IPS-NIHi7 (cell line): ENCODE measurements around the gene CLPX.
"Not testable (repeated sequence)": the region's sequence is repeated elsewhere in the genome, so short reads cannot be mapped to it uniquely, and the experiment has no call there.

Experiments used
- DNase-seq: peaks from one replicate; pipeline ENCODE4 v3.0.0; 2012; ENCODE audit warnings: mixed read lengths; ENCODE audit errors: extremely low spot score

CLPX gene

DNA sequence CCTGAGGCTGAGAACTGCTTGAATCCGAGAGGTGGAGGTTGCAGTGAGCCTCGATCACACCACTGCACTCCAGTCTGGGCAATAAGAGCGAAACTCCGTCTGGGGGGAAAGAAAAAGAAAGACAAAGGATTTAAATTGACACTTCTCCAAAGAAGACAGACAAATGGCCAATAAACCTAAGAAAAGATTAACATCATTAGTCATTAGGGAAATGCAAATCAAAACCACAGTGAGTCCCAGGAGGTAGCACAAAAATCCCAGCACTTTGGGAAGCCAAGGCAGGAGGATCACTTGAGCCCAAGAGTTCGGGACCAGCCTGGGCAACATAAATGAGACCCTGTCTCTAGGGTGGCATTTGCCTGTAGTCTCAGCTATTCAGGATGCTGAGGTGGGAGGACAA, 12.6 kb downstream of the CLPX start:
- DNase-seq: no peak

DNA sequence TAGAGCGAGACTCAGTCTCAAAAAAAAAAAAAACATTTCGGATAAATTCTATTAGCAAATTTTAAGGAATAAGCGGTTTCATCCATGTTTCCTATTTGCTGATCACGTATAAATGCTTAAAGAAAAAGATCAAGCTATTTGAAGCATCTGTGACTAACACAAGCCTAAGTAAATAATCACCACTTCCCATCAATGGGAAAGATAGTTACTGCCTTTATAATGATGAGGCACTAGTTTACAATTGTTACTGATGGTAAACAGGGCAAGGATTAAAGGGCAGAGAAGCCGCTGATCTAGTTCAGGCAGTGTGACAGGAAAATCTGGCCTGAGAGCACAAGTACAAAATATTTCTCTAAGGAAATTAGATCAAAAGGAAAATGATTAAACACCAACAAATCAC, 13.7 kb downstream of the CLPX start:
- no peak for DNase-seq

DNA sequence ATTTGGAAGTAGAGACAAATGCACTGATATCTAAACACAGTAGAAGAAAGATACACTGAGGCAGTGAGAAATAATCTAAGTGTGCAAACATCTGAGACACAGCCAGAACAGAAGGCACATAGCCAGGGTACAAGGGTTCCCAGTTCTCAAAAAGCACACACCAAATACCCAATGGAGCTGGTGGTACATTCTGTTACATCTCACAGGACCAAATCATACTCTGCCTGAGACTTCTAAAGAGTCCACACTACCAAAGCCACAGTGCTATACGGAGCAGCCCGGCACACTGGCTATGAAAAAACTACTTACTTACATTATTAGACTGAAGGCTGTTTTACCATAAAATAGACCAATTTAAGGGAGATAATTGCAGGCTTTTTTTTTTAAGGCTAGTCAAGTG, 19.3 kb downstream of the CLPX start:
- no peak for DNase-seq

DNA sequence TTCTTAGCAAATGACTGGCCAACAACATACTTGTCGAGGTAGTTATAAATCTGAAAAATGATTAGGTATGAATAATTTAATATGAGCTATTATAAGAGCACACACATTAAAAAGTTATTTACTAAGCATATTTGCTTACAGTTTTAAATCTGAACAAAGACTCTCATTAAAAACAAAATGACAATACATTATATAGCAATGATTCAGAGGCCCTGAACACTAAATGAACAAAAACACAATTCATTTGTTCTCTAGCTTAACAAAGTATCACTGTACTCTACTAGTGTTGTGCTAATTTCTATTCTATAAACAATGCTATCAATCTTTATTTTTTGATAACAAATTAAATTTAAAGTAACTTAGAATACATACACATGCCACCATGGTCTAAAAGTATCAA, 21.0 kb downstream of the CLPX start:
- no peak for DNase-seq

DNA sequence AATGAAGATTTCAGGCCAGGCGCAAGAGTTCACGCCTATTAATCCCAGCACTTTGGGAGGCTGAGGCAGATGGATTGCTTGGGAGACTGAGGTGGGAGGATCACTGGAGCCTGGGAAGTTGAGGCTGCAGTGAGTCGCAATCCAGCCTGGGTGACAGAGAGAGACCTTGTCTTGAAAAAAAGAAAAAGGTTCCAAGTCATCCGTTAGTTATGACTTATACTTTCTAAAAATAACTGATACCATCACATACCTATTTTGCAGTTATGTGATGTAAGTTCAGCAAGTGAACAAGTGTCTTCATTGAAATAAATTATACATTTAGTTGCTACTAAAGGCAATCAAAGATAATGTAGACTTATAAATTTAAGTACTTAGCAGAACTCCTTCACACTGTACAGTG, 22.1 kb downstream of the CLPX start:
- DNase-seq: no peak

DNA sequence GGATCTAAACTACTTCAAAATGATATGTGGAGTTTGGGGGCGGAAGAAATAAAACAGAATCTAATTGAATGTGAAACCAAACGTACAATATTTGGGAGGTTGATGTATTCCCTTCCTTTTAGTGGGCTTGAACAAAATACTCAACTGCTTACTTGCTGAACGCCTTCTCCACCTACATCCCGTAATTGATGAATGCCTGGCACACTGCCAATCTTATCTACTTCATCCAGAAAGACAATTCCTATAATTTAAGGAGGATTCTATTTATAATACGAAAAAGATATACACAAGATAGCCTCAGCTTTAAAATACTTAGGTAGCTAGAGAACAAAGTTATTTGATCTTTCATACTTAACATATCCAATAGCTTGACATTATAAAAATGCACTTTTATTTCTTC, 28.4 kb downstream of the CLPX start:
- no peak for DNase-seq

DNA sequence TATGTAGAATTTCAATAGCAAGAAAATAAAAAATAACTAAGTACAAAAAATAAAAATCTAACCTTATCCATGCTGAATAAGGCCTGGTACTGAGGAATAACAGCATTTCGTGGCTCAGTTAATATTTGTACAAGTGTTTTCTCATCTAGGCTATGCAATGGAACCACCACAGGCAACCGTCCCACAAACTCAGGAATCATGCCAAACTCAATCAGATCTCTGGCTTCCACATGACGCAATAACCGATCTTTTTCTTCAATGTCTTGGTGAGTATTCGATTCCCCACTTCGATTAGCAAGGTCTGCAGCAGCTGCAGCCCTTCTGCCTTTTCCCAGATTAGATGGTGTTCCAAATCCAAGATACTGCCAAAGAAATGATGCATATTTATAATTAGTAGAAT, 30.4 kb downstream of the CLPX start:
- DNase-seq: no peak

DNA sequence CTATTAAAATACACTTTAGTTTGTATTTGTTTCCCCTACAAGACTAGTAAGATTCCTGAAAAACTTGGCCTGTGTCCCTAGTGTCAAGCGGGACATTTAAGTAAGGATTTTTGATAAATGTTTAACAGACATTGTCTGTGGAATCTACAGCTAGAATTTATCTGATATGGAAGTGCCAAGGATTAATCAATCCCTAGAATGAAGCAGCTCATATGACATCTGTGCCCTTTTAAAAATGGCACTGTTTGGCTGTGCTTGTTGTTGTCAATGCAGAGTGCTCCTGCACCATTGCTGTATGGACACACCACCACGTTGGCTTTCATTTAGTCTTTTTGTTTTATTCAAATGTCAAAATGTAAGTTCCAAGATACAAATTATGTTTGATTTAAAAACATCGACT, 37.2 kb downstream of the CLPX start:
- DNase-seq: no peak

DNA sequence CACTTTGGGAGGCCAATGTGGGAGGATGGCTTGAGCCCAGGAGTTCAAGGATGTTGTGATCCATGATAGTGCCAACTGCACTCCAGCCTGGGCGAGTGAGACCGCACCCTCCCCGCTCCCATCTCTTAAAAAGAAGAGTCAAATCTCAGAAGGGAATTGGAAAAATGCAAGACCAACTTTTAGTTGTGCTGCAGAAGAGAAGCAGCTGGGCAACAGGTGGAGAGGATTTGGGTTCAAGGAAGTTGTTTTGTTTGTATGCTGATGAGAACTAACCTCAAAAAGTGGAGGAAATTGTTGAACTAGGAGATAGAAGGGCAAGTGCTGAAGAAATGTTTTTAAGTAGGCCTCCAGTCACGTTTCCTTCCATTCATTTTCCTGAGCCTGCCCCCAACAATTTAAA, 38.7 kb downstream of the CLPX start:
- no peak for DNase-seq

DNA sequence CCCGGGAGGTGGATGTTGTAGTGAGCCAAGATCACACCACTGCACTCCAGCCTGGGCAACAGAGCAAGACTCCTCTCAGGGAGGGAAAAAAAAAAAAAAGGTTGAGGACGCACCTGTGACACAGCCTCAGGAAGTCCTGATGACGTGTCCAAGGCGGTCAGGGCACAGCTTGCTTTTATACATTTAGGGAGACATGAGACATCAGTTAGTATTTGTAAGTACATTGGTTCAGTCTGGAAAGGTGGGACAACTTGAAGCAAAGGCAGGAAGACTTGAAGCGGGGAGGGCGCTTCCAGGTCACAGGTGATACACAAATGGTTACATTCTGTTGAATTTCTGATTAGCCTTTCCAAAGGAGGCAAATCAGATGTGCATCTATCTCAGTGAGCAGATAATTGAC, 46.5 kb downstream of the CLPX start:
- not testable (repeated sequence) for DNase-seq

DNA sequence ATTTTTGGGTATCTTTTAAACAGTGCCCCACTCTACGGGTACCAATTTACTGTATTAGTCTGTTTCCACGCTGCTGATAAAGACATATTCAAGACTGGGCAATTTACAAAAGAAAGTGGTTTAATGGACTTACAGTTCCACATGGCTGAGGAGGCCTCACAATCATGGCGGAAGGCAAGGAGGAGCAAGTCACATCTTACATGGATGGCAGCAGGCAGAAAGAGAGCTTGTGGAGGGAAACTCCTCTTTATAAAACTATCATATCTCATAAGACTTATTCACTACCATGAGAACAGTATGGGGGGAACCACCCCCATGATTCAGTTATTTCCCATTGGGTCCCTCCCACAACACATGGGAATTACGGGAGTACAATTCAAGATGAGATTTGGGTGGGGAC, 47.2 kb downstream of the CLPX start:
- not testable (repeated sequence) for DNase-seq

DNA sequence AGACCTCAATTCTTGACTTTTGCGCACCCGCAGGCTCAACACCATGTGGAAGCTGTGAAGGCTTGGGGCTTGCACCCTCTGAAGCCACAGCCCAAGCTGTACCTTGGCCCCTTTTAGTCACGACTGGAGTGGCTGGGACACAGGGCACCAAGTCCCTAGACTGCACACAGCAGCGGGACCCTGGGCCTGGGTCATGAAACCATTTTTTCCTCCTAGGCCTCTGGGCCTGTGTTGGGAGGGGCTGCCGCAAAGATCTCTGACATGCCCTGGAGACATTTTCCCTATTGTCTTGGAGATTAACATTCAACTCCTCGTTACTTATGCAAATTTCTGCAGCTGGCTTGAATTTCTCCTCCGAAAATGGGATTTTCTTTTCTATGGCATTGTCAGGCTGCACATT, 48.1 kb downstream of the CLPX start:
- not testable (repeated sequence) for DNase-seq

DNA sequence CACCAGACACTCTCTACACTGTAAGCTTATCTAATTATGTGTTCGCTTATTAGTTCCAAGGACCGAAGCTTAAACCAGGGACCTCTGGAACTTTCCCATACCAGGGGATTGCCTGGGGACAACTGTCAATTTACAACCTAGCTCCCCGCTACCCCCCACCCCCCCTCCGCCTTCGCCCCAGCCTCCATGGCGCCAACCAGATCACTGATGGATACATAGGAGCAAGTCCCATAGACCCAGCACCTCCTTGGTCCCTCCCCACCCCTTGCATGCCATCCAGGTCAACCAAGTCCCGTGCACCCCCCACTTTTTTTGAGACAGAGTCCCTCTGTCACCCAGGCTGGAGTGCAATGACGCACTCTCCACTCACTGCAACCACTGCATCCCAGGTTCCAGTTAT, 50.6 kb downstream of the CLPX start:
- no peak for DNase-seq

DNA sequence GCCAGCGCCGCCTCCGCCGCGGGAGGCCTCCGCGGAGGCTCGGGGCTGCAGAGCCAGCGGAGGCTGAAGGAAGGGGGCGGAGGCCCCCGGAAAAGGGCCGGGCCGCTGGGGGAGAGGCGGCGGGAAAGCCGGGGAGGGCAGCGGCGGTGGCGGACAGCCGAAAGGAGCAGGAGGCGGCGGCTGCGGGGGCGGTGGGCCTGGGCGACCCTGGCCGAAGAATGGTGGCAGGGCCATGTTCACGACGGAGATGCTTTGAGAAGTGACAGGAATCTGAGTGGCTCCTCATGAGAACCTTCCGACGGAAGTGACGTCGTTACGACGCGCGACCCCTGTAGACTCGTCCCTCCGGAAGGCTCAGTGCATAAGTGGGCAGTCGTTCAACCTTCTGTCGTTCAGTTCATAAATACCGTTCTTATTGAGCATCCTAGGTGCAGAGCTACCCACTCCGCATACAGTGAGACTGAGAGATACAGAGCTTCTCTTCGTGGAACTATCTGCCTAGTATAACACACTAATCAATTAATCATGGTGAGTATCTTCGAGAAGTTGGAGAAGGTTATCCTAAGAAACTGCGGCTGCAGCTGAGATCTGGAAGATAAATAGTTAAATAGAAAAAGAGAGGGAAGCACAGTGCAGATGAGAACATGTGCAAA, 51.5 kb downstream of the CLPX start, which contains the start of gene PDCD7:
PDCD7 (minus strand) TSS at position 261 of the 653 bp plus-strand sequence; CDS start at position 234, 27 bp downstream.
- DNase-seq: peak; percentile 94

DNA sequence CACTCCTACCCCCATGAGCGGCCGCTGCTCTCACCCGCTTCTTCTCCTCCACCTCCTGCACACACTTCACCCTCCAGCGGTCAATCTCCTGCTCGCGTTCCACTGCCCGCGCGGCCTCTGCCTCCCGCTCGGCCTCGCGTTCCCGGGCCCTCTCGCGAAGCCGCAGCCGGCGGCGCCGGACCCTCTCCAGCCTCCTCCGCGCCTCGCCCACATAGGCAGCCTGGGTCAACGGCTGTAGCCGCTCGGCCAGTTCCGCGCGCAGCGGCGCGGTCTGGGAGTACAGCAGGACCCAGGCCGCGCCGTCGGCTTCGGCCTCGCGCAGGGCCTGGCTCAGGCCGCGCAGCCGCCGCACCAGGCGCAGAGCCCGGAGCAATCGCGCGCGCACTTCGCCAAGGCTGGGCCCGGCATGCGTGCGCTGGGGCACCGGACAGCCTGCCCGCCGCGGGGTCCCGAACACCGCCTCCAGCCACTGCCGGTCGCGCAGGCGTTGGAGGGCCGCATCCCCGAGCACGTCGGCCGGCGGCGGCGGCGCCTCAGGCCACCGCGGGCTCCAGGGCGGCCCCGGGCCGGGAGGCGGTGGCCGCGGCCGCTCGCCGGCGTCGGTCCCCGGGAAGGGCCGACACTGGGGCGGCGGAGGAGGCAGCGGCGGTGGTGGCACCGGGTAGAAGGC, 52.1 kb downstream of the CLPX start:
- DNase-seq: peak; percentile 73

DNA sequence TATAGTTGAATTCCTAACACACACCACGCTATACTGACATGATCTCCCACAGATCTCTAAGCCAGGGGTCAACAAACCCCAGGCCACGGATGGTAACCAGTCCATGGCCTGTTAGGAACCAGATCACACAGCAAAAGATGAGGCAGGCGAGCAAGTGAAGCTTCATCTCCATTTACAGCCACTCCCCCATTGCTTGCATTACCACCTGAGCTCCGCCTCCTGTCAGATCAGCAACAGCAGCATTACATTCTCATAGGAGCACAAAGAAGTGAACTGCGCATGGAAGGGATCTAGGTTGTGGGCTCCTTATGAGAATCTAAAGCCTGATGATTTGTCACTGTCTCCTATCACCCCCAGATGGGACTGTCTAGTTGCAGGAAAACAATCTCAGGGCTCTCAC, 54.2 kb downstream of the CLPX start:
- DNase-seq: no peak

DNA sequence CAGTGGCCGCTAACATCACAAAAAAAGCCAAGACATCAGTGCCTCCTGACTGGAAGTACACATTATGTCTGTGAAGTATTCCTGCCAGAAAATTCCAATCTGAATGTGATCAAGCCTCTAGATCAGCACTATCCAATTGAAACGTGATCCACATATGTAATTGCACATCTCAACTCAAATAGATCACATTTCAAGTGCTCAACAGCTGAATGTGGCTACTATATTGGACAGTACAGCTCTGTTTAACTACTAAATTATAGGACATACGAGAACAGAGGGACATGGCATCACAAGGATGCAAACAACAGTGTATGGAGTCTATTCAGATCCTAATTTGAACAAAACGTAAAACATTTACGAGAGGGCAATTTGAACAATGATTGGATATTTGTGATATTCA, 69.6 kb downstream of the CLPX start:
- DNase-seq: no peak

DNA sequence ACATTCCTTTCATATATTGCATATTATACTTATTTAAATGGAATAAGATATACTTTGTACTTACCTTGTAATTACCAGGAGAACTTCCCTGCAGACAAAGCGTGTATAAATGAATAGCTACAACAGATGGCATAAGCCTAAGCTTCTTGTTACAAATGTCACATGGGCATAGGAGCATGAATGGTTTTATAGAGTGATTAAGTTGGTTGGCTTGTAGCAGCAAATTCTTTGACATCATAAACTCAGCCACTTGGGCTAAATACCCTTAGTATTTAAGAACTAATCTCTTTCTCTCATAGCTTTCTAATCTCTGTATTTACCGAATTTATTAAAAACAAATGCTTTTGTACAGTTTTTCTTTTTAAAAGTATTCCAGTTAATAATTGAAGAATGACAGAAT, 70.1 kb downstream of the CLPX start, which contains the start of gene UBAP1L:
UBAP1L (minus strand) TSS at position 115 of the 400 bp plus-strand sequence. CDS start 8,985 bp downstream, outside the sequence.
- no peak for DNase-seq

DNA sequence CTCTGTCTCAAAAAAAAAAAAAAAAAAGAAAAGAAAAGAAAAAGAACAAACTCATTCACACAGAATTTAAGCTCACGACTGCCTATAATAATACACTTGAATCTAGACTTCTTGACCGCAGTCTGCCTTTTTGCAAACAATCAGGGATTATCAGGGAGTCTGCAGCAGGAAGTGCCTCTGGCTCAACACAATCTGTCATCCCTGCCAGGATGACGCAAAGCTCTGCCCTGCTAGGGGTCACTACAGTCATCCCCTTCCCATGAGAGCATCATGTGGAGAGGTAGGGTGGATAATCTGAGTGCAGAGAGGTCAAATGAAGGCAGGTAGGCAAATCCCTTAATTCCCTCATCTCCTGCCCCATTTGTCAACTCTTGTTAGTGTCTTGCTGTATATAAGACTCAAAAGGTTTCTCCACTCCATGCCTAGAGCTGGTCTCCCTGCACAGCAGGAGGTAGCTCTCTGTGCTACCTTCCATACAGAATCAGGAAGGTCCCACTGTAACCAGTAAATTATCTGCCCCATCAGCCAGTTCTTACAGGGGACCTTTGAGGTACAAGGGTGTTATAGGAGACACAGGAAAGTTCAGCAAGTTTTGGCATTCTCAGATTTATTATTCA, 74.4 kb downstream of the CLPX start:
- DNase-seq: no peak

DNA sequence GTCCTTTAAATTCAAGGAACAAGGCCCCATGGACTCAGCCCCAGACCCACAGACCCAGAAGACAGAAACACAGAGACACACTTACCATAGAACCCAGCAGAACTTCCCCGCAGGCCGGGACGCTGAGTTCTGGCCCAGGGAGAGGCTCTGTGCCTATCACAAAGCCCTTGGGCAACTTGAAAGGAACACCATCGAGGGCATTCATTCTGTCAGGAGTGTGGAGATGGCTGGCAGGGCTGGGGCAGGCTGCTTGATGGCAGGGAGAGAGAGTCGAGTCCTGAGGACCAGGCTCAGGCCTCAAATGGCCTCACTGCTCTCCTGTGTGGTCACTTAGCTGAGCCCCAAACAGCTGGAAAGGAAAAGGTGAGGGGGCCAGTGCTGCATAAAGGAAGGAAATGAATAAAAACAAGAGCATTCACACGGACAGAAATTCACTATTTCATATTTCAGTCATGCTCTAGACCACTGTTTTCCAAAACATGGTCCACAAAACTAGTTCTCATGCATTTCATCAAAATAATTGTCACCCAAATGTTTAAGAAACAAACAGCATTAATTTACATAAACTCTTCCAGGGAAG, 79.0 kb downstream of the CLPX start:
- DNase-seq: no peak

DNA sequence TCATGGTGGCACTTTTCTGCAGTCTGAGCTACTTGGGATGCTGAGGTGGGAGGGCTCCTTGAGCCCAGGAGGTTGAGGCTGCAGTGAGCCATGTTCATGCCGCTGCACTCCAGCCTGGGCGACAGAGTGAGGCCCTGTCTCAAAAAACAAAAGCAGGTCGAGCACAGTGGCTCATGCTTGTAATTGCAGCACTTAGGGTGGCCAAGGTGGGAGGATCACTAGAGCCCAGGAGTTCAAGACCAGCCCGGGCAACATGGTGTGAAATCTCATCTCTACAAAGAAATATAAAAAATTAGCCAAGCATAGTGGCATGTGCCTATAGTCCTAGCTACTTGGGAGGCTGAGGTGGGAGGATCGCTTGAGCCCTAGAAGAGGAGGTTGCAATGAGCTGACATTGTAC, 80.1 kb downstream of the CLPX start:
- DNase-seq: no peak

DNA sequence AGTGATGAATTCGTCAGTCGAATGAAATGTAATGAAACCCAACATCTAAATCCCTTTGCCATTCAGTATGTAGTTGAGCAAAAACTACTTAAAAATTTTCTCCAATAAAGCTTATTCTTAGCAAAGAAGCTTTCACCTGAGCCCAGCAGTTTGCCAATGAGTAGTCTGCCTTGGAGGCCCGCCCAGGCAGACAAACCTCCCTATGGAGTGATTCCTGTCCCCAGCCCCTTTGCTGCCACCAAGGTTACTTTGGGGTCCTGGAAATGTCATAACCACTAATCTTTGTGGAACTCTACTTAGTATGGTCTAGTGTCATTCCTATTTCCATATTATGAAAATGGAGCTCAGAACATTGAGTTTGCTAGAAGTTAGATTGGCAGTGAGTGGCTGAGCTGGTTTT, 82.2 kb downstream of the CLPX start:
- DNase-seq: no peak
